UCSD-AML1 (cell line): ENCODE data around the gene RBBP8NL.

Experiments
- DNase-seq: peaks from one replicate; lab custom pipeline; 2025; ENCODE audit not compliant: unreplicated experiment; lab: John Stamatoyannopoulos, UW

The RBBP8NL gene

GRCh38 chr20:62363920-62364851, 63.2 kb downstream of the RBBP8NL start:
- DNase-seq: no peak

DNA sequence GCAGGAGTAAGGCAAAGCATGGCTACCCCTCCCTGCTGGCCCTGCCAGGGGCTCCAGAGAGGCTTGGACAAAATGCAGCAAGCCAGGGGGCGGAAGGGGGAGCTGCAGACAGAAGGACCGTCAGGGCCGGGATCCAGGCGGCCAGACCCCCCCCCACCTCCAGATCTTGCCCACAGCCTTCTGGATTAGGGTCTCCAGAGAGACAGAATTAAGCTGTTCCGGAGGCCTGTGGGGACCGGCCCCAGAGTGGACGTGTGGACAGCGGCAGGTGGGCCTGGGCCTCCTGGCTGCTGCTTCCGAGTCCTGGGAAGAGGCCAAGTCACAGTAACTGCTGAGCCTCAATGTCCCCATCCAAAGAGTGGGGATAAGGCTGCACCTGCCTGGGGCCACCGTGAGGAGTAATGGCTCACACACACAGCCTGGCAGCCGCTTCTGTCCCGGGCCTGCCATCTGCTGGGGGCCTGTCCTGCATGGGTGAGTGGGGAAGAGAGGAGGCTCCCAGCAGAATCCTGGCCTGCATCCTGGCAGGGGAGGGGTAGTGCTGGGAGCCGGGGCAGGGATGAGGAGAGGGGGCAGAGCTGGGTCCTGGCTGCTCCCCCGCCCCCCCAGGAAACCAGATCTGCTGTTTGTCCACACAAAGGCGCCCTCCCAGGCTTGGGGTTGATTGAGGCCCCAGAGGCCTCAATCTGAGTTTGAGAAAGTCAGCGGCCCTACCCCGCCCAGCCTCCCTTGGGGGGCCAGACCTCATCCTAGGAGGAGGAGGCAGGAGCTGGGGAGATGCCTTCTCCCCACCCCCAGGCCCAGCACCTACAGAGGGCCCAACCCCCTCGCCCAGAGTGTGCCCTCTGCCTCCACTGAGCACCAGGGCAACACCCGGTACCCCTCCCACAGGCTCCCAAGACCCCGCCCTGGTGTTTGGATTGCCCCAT, 64.1 kb downstream of the RBBP8NL start:
- no peak for DNase-seq

GRCh38 chr20:62362590-62362940, 64.8 kb downstream of the RBBP8NL start:
- no peak for DNase-seq

DNA sequence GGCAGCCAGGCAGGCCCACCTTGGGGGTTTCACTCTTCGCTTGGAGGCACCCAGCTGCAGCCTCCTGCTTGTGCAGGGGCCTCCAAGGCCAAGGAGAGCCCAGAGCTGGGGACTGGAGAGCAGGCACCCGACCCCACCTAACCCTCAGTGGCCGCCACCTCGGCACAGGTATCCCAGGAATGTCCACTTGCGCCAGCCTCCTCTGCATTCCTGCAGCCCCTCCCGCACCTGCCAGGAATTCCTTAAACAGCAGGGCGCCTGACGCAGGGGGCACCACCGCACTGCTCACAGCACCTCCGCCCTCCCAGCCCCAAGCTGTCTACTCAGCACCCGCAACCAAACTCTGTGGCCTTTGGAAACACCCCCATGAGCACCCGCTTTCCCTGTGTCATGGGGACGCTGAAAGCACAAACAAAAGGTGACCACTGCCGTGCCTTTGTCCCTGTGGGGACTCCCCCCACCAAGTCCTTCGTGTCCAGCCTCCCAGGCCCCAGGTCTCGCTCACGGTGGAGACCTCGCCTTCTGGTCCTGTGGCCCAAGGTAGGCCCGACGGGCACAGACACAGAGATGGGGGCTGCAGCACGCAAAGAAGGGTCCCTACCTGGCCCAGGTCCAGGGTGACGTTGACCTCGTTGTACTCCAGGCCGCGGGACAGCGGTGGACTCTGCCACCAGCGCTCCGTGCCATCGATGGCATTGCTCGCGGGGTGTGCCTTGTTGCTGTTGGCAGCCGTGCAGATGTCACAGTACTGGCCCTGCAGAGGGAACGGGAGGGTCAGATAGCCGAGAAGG, 65.3 kb downstream of the RBBP8NL start:
- no peak for DNase-seq

DNA sequence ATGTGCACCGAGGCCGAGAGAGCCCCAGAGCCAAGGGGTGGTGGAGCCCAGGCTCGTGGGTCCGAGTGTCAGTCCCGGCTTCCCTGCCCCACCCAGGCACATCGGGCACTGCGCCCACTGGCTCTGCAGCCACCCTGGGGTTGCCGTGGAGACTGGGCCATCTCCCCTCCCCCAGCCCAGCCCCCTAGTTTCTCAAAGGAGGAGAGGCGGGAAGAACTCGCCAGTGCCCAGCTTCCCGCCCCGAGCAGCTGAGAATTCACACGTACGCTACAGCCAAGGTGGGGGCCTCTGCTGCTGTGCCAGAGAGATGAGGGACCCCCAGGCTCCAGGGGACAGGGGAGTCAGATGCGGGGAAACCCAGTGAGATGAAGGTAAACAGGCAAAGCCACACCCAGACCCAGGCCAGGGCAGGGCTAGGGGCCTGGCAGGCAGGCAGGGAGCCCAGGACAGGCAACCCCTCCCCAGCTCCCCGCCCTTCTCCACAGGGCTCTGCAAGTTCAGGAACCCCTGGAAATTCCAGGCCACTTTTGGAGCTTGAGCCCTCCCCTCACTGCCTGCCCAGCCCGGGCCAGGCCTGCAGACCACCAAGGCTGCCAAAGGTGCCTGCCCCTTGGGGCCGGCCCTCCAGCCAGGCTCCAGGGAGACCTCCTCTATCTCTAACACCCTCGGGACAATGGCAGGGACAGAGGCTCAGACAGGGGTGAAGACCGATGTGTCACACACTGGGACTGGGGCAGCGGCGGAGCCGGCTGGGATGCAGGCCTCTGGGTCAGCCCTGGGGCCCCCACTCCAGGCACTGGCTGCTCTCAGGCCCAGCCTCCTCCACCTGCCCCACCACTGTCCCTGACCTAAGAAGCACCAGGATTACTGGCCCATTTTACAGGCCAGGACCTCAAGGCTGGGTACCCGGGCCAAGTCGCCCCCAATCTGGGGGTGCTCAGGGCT, 66.2 kb downstream of the RBBP8NL start:
- no peak for DNase-seq
